ENCODE results near the gene LAMB4.

LAMB4 gene

GRCh38 chr7:108046952-108047506 is 83.1 kb downstream of the LAMB4 start:
- peak; percentile 79 for DNase-seq (ENCODE audit: low read depth)
- no peak for TF ChIP-seq CTCF (IDR thresholded peaks at IDR 0.05; ENCODE audit: insufficient read depth, low read depth, low read length, missing control alignments)
- no peak overlapping the region for H3K4me3 ChIP-seq (ENCODE audit: low read length)

GRCh38 chr7:108045669-108046068 is 84.5 kb downstream of the LAMB4 start:
- H3K4me3 ChIP-seq (ENCODE audit: low read length): no peak overlapping the region
- TF ChIP-seq CTCF (IDR thresholded peaks at IDR 0.05; ENCODE audit: insufficient read depth, low read depth, low read length, missing control alignments): no peak
- no peak for DNase-seq (ENCODE audit: low read depth)

GRCh38 chr7:108045154-108045553 is 85.0 kb downstream of the LAMB4 start:
- no peak overlapping the region for H3K4me3 ChIP-seq (ENCODE audit: low read length)
- DNase-seq (ENCODE audit: low read depth): no peak
- TF ChIP-seq CTCF (IDR thresholded peaks at IDR 0.05; ENCODE audit: insufficient read depth, low read depth, low read length, missing control alignments): no peak

GRCh38 chr7:108044345-108044744 is 85.8 kb downstream of the LAMB4 start:
- H3K4me3 ChIP-seq (ENCODE audit: low read length): no peak overlapping the region
- no peak for DNase-seq (ENCODE audit: low read depth)
- no peak for TF ChIP-seq CTCF (IDR thresholded peaks at IDR 0.05; ENCODE audit: insufficient read depth, low read depth, low read length, missing control alignments)

DNA sequence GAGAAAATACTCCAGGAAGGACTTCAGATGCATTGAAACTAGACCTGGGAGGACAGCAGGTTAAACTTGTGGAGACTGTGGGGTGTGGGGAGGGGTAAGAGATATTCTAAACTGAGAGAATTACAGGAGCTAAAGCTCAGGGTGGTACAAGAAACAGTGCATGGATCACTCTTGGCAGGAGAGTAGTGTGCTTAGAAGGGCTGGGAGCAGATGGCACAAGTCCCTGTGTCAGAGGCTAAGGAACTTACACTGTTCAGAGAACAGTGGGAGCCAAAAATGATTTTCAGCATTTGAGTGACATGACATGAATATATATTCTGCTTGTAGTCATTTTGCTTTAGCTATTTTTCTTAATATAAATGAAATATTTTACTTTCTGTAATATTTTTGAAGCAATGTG is 91.2 kb downstream of the LAMB4 start:
- H3K4me3 ChIP-seq (ENCODE audit: low read length): no peak overlapping the region
- DNase-seq (ENCODE audit: low read depth): no peak
- no peak for TF ChIP-seq CTCF (IDR thresholded peaks at IDR 0.05; ENCODE audit: insufficient read depth, low read depth, low read length, missing control alignments)

DNA sequence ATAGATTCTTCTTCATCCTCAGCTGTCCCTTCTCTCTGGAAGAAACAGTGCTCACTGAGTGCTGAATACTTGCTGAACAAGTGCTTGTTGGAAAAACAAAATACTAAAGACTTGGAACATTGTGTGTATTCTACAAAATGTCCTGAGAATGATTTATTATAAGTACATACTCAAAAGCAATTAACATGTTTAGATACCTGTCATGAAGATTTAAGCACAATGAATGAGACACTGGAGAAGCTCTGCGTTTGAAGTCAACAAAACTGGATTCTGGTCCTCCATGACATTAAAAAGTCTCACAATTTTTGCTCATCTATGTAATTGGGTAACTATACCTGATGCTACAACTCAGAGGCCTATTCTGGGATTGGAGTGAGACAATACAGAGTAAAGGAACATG is 92.4 kb downstream of the LAMB4 start:
- TF ChIP-seq CTCF (IDR thresholded peaks at IDR 0.05; ENCODE audit: insufficient read depth, low read depth, low read length, missing control alignments): no peak
- no peak for DNase-seq (ENCODE audit: low read depth)
- no peak overlapping the region for H3K4me3 ChIP-seq (ENCODE audit: low read length)

DNA sequence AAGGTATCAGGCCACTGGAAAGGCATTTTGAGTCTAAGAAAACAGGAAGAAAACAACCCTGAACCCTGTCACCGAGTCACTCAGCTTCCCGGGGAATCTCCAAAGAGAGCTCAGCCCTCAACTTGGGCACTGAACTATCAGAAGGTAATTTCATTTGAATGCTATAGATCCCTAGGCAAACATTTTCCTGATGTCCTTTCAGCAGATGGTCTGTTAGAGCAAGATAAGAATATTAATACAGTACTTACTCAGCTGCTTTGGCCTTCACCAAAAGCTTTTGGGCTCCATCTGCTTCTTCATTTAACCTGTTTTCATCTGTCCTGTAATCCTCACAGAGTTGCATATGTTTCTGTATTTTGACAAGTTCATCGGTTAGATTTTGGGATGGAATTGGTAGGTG is 93.0 kb downstream of the LAMB4 start:
- no peak for TF ChIP-seq CTCF (IDR thresholded peaks at IDR 0.05; ENCODE audit: insufficient read depth, low read depth, low read length, missing control alignments)
- no peak for DNase-seq (ENCODE audit: low read depth)
- no peak overlapping the region for H3K4me3 ChIP-seq (ENCODE audit: low read length)

All from epithelial cell of esophagus (primary cell).